Tibial nerve (tissue), 4 donors: ENCODE measurements around the gene TGM2. TPM values are rescaled to one million over a fixed set of nuclear protein-coding genes. Genes with fewer than 3 reads are reported as not detected.

Experiments used
- DNase-seq, 2 donors: peaks; one replicate each; pipeline ENCODE4 v3.0.0-alpha.2; 2019; ENCODE audit warnings: low spot score in 2 of 2
- H3K27ac ChIP-seq, 4 donors: fragments of 200-600 bp; sonication (generic) in 3 of 4; one replicate each; pipeline ENCODE4 v1.5.1; 2017 to 2019; ENCODE audit warnings: mild to moderate bottlenecking in 1 of 4
- H3K27me3 ChIP-seq, 2 donors: fragments of 200-600 bp; sonication (generic) in 1 of 2; one replicate each; pipeline versions ENCODE4 v1.5.1 to v1.6.0; 2017 to 2019
- H3K36me3 ChIP-seq, 3 donors: fragments of 200-600 bp; sonication (generic); one replicate each; pipeline ENCODE4 v1.5.1; 2018 to 2019
- H3K4me1 ChIP-seq, 4 donors: fragments of 200-600 bp; sonication (generic) in 3 of 4; one replicate each; pipeline ENCODE4 v1.5.1; 2017 to 2019
- H3K4me3 ChIP-seq, 4 donors: fragments of 200-600 bp; sonication (generic) in 3 of 4; one replicate each; pipeline ENCODE4 v1.5.1; 2017 to 2019; ENCODE audit warnings: mild to moderate bottlenecking in 1 of 4, moderate library complexity in 1 of 4
- H3K9me3 ChIP-seq, 4 donors: fragments of 200-600 bp; sonication (generic) in 3 of 4; one replicate each; pipeline ENCODE4 v1.5.1; 2017 to 2019
- CTCF ChIP-seq, 5 experiments: fragments of 200-600 bp in 3 of 5; fragments of 450-650 bp in 2 of 5; sonication (generic) in 3 of 5; IDR thresholded peaks; one replicate each; pipeline ENCODE4 v1.5.1; 2016 to 2019; ENCODE audit warnings: antibody characterized with exemption in 5 of 5, mild to moderate bottlenecking in 3 of 5, moderate library complexity in 2 of 5
- EP300 ChIP-seq, 2 donors: sonication (generic); formaldehyde crosslinking; IDR thresholded peaks; one replicate each; pipeline ENCODE4 v1.6.1; 2017; ENCODE audit warnings: antibody characterized with exemption in 2 of 2, mild to moderate bottlenecking in 1 of 2
- POLR2A ChIP-seq, 2 donors: fragments of 450-650 bp; IDR thresholded peaks; one replicate each; pipeline ENCODE4 v1.6.1; 2017; ENCODE audit warnings: antibody characterized with exemption in 2 of 2, mild to moderate bottlenecking in 2 of 2, moderate library complexity in 2 of 2
- WGBS, 2 donors: methylation state at CpG; one replicate each; pipeline ENCODE4 v1.1.5; 2018; 5-methylcytosine and 5-hydroxymethylcytosine counted together
- total RNA-seq, 4 donors: library from RNA; depleted of rRNA; stranded (reverse); fragments of >200 nt; gene quantifications; one replicate each; pipeline ENCODE4 v1.1.0, GENCODE V29; 2016

TGM2 gene
- total RNA-seq, 4 donors from 2014 or later: 17.0 to 87.6 (median 55.8) TPM

DNA sequence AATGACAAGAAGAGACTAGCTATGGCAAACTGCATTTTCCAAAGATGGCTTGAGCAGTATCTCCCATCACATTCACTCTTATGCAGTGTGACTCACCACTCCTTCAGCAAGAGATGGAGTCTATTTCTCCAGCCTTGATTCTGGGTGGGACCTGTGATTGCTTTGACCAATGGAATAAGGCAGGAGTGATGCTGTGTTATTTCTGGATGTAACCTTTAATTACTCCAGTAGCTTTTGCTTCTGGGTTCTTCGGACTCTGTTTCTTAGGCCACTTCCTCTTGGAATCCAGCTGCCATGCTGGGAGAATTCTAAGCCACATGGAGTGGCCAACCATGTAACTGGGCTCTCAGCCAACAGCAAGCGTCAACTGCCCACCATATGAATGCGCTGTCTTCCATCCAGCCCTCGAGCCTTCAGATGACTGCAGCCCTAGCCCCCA lies 50.7 kb downstream of the TGM2 start:
- Histone ChIP-seq H3K4me1 (peaks cover 0 to 17% (median 8%) of the 10 kb centered on the region in 4 donors), H3K27ac (no peak overlapping the region), H3K9me3 (no peaks in the 10 kb centered on the region), H3K4me3 (no peak overlapping the region), H3K27me3 (no peaks in the 10 kb centered on the region), H3K36me3 (no peaks in the 10 kb centered on the region)
- TF ChIP-seq EP300 (IDR thresholded peaks at IDR 0.05): no peak
- no peak for TF ChIP-seq CTCF (IDR thresholded peaks at IDR 0.05)
- TF ChIP-seq POLR2A (IDR thresholded peaks at IDR 0.05): no peak
- 91 to 92% methylated on average over 4 of the region's 4 CpGs for WGBS, 2 donors
- DNase-seq: no peak

- TF ChIP-seq CTCF (IDR thresholded peaks at IDR 0.05): no peak
- TF ChIP-seq EP300 (IDR thresholded peaks at IDR 0.05): no peak
- TF ChIP-seq POLR2A (IDR thresholded peaks at IDR 0.05): no peak
Measured at GRCh38 chr20:38113401-38114325, 51.4 kb downstream of the TGM2 start.

GRCh38 chr20:38112930-38113294 lies 52.2 kb downstream of the TGM2 start:
- Histone ChIP-seq H3K27me3 (no peaks in the 10 kb centered on the region), H3K4me1 (peaks cover 0 to 30% (median 13%) of the 10 kb centered on the region in 4 donors), H3K36me3 (no peaks in the 10 kb centered on the region), H3K27ac (no peak overlapping the region), H3K9me3 (no peaks in the 10 kb centered on the region), H3K4me3 (no peak overlapping the region)
- DNase-seq: no peak
- 94 to 97% methylated on average over 8 of the region's 8 CpGs for WGBS, 2 donors
- TF ChIP-seq CTCF (IDR thresholded peaks at IDR 0.05): no peak
- TF ChIP-seq EP300 (IDR thresholded peaks at IDR 0.05): no peak
- no peak for TF ChIP-seq POLR2A (IDR thresholded peaks at IDR 0.05)

More at GRCh38 chr20:38113401-38114325, 51.4 kb downstream of the TGM2 start:
- Histone ChIP-seq H3K4me1 (peaks cover 0 to 24% (median 10%) of the 10 kb centered on the region in 4 donors), H3K36me3 (no peaks in the 10 kb centered on the region), H3K4me3 (no peak overlapping the region), H3K9me3 (no peaks in the 10 kb centered on the region), H3K27ac (no peak overlapping the region), H3K27me3 (no peaks in the 10 kb centered on the region)
- no peak for DNase-seq
- WGBS, 2 donors: 63 to 64% methylated on average over 9 to 10 of the region's 10 CpGs

GRCh38 chr20:38112261-38112929 lies 52.7 kb downstream of the TGM2 start:
- H3K27ac ChIP-seq: no peak overlapping the region
- no peaks in the 10 kb centered on the region for H3K27me3 ChIP-seq
- H3K4me3 ChIP-seq: no peak overlapping the region
- 84 to 89% methylated on average over 8 to 14 of the region's 14 CpGs for WGBS, 2 donors
- H3K36me3 ChIP-seq: no peaks in the 10 kb centered on the region
- TF ChIP-seq POLR2A (IDR thresholded peaks at IDR 0.05) (no peak), EP300 (IDR thresholded peaks at IDR 0.05) (no peak), CTCF (IDR thresholded peaks at IDR 0.05) (no peak)
- DNase-seq: no peak
- no peaks in the 10 kb centered on the region for H3K9me3 ChIP-seq
- H3K4me1 ChIP-seq: peaks cover 0 to 30% (median 13%) of the 10 kb centered on the region in 4 donors
